KMS-11 (cell line): ENCODE measurements around the gene RING1.

Experiments used
- H2AFZ ChIP-seq: fragments of 200-600 bp; sonication (generic); 2 replicates; pipeline ENCODE4 v1.6.1; 2016; ENCODE audit warnings: antibody characterized with exemption, mixed run types, low read depth
- H3K27ac ChIP-seq: fragments of 200-600 bp; sonication (generic); 2 replicates; pipeline ENCODE4 v1.6.1; 2016; ENCODE audit warnings: mild to moderate bottlenecking, mixed run types
- H3K27me3 ChIP-seq: fragments of 200-600 bp; sonication (generic); 2 replicates; pipeline ENCODE4 v1.6.1; 2017; ENCODE audit warnings: mild to moderate bottlenecking, low read depth, mixed run types, moderate library complexity; ENCODE audit not compliant: insufficient read depth
- H3K36me3 ChIP-seq: fragments of 200-600 bp; sonication (generic); 2 replicates; pipeline ENCODE4 v1.6.1; 2017; ENCODE audit warnings: mild to moderate bottlenecking, mixed run types; ENCODE audit not compliant: insufficient read depth
- H3K4me1 ChIP-seq: fragments of 200-600 bp; sonication (generic); 2 replicates; pipeline ENCODE4 v1.6.1; 2016; ENCODE audit warnings: mild to moderate bottlenecking, low read depth, mixed run types; ENCODE audit not compliant: poor library complexity, severe bottlenecking
- H3K4me2 ChIP-seq: fragments of 200-600 bp; sonication (generic); 2 replicates; pipeline ENCODE4 v1.7.0; 2016; ENCODE audit warnings: mild to moderate bottlenecking, mixed run types
- H3K4me3 ChIP-seq: fragments of 200-600 bp; sonication (generic); IDR thresholded peaks from 2 replicates; pipeline ENCODE4 v1.6.1; 2017; ENCODE audit warnings: low read depth, low read length, mixed read lengths; ENCODE audit not compliant: insufficient read depth
- H3K79me2 ChIP-seq: fragments of 200-600 bp; sonication (generic); 2 replicates; pipeline ENCODE4 v1.6.1; 2016; ENCODE audit warnings: low read depth, mixed run types; ENCODE audit not compliant: insufficient read depth
- H3K9ac ChIP-seq: fragments of 200-600 bp; sonication (generic); 2 replicates; pipeline ENCODE4 v1.6.1; 2016; ENCODE audit warnings: mild to moderate bottlenecking, mixed run types
- H4K20me1 ChIP-seq: fragments of 200-600 bp; sonication (generic); 2 replicates; pipeline ENCODE4 v1.6.1; 2016; ENCODE audit warnings: mild to moderate bottlenecking, mixed run types; ENCODE audit not compliant: insufficient read depth
- CTCF ChIP-seq: fragments of 200-600 bp; sonication (generic); conservative IDR thresholded peaks from 2 replicates; pipeline ENCODE4 v1.6.1; 2017; ENCODE audit warnings: low read depth, mild to moderate bottlenecking, antibody characterized with exemption, low read length, moderate library complexity, mixed read lengths

Gene RING1

DNA sequence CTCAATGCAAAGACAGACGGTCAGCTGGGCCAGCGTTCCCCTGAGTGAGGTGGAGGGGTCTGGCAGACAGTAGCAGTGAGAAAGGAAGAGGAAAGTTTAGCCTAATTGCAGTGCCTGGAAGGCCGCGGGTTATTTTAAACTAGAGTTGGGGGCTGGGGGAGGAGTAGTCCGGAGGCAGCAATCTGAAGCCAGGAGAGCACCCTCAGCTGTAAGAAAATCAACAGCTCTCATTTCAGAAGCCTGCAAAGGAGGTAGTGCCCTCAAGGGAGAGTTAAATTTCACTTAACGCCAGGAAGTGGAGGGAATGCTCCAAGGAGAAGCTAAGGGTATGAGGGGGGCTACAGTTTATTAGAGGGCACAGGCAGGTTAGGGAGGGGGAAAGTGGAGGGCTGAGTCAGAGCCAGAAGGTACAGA lies 26.9 kb downstream of the RING1 start:
- Histone ChIP-seq H3K9ac (no peak overlapping the region), H3K79me2 (no peaks in the 10 kb centered on the region), H3K4me3 (no peak overlapping the region), H3K27ac (no peak overlapping the region), H3K4me1 (no peaks in the 10 kb centered on the region), H3K4me2 (no peak overlapping the region), H4K20me1 (no peaks in the 10 kb centered on the region), H3K27me3 (no peaks in the 10 kb centered on the region), H2AFZ (no peak overlapping the region), H3K36me3 (no peaks in the 10 kb centered on the region)
- no peak for TF ChIP-seq CTCF

DNA sequence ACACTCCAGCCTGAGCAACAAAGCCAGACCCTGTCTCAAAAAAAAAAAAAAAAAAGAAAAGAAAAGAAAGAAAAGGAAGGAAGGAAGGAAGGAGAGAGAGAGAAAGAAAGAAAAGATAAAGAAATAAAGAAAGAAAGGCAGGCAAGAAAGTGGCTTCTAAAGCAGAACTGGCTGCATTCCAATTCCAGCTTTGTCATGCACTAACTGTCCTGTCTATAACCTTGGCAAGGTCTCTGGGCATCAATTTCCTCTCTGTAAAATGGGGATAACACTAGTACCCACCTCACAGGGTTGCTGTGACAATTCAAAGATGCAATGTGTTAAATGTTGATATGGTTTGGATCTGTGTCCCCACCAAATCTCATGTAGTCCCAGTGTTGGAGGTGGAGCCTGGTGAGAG lies 28.0 kb downstream of the RING1 start:
- H3K27me3 ChIP-seq = no peaks in the 10 kb centered on the region
- no peaks in the 10 kb centered on the region for H4K20me1 ChIP-seq
- no peak overlapping the region for H2AFZ ChIP-seq
- no peaks in the 10 kb centered on the region for H3K79me2 ChIP-seq
- no peak overlapping the region for H3K4me2 ChIP-seq
- H3K4me3 ChIP-seq = no peak overlapping the region
- H3K9ac ChIP-seq = no peak overlapping the region
- TF ChIP-seq CTCF = no peak
- no peaks in the 10 kb centered on the region for H3K4me1 ChIP-seq
- no peak overlapping the region for H3K27ac ChIP-seq
- H3K36me3 ChIP-seq = no peaks in the 10 kb centered on the region

- Histone ChIP-seq H3K4me1 (no peaks in the 10 kb centered on the region), H2AFZ (no peak overlapping the region), H3K9ac (no peak overlapping the region), H3K79me2 (no peaks in the 10 kb centered on the region), H3K4me2 (no peak overlapping the region), H3K4me3 (no peak overlapping the region), H3K27ac (no peak overlapping the region), H4K20me1 (no peaks in the 10 kb centered on the region), H3K27me3 (no peaks in the 10 kb centered on the region), H3K36me3 (no peaks in the 10 kb centered on the region)
- TF ChIP-seq CTCF = no peak
Measured at GRCh38 chr6:33236852-33237251, 28.6 kb downstream of the RING1 start.

- H4K20me1 ChIP-seq = no peaks in the 10 kb centered on the region
- no peak overlapping the region for H3K4me2 ChIP-seq
- no peak overlapping the region for H3K9ac ChIP-seq
- no peak overlapping the region for H3K4me3 ChIP-seq
- no peaks in the 10 kb centered on the region for H3K36me3 ChIP-seq
- H3K27ac ChIP-seq = no peak overlapping the region
- no peaks in the 10 kb centered on the region for H3K4me1 ChIP-seq
- H2AFZ ChIP-seq = no peak overlapping the region
- H3K79me2 ChIP-seq = no peaks in the 10 kb centered on the region
- TF ChIP-seq CTCF = no peak
- H3K27me3 ChIP-seq = no peaks in the 10 kb centered on the region; the same call in 1 of the 2 replicates
Measured at GRCh38 chr6:33237741-33238140, 29.4 kb downstream of the RING1 start.

GRCh38 chr6:33241968-33242367 lies 33.7 kb downstream of the RING1 start:
- no peak for TF ChIP-seq CTCF

More at GRCh38 chr6:33241968-33242367, 33.7 kb downstream of the RING1 start:
- Histone ChIP-seq H4K20me1 (no peaks in the 10 kb centered on the region), H3K9ac (no peak overlapping the region), H3K36me3 (no peaks in the 10 kb centered on the region), H3K4me3 (no peak overlapping the region), H3K4me1 (no peaks in the 10 kb centered on the region), H2AFZ (no peak overlapping the region), H3K27ac (no peak overlapping the region), H3K79me2 (no peaks in the 10 kb centered on the region), H3K4me2 (no peak overlapping the region), H3K27me3 (no peaks in the 10 kb centered on the region; the same call in 1 of the 2 replicates)
